NCI-H526 (cell line): Measurements from ENCODE around the gene TSPO2.

ENCODE experiments used
- DNase-seq, 2 experiments: peaks; one replicate each; lab custom pipeline; 2025; lab: John Stamatoyannopoulos, UW

The TSPO2 gene

DNA sequence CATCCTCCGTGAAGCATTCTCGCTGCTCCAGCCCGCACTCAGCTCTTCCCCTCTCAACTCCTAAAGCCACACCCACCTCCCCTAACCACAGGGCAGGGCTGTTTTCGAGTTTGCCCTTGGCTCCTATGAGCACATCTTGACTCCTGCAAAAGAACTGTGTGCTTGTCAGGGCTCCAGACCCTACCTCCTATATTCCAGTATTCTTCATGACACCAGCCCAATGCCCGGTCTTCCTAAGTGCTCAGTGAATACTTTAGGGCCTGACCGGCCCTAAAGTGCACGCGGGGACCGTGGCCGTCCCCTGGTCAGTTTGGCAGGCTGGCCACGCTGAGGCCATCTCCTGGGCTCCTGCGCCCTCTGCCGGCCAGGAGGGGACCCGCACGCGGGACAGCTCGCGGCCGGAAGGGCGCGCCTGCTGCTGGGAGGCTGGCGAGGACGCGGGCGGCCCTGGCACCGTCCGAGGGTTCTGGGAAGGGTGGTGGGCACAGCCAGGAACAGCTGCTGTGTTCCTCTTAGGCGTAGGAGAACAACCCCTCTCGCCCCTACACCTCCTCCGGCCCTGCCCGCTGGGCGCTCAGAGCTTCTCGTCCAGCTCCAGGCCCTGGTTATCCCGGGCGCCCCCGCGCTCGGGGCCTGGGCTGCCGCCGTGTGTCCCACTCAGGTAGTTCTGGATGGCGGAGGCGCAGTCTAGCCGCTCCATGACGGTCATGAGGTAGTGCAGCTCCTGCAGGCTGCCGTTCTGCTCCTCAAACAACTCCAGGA lies 14.3 kb upstream of the TSPO2 start:
- DNase-seq = peak; percentile 74 to 88

DNA sequence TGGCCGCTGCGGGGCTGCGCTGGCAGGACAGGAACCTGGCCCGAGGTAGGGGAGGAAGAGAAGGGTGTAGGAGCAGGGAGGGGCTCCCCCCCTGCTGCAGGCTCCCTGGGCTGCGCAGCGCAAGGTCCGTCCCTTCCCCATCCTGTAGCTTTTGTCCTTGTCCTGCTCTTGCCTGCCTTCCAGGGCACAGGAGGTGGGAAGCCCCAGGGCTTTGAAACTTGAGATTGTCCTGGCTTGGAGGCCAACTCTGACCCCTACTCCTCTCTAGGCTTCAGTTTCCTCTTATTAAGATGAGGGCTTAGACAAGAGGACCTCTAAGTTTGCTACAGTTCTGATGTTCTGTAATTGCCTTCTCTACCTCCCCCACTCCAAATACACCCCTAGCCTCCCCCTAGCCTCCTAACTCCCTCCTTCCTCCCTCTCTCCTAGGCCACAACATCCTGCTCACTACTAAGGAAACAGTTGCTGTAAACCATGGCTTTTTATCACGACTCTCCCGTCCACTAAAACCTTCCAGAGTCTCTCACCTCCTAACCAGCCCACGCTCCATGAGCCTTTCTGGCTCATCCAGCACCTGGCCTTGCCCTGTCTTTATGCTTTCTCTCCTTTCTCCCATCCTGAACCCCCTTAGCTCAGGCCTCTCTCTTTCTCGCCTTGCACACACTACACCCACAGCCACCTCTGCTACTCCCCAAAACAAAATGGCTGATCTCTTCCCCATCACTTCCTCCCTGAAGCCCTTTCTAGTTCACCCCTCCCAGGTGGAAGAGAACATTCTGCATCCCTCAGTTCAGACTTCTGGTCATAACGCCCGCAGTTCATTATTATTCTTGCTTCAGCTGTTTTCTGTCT lies 13.5 kb upstream of the TSPO2 start:
- DNase-seq = peak in 1 of 2 experiments; percentile 62

DNA sequence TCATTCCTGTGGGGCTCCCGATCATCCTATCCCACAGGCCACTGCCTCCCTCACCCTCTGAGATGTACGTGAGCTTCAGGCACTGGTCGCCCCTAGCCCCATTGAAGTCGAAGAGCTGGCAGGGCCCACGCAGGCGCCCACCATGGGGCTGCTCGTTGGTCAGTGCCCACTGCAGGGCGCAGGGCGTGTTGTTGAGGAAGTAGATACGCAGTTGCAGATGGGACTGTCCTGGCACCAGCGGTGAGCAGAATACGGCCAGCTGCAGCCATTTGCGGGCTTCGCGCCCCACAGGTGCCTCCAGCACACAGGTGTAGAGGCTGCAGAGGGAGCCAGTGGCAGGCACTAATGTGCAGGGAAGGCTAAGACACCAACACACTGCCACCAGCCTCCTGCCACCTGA lies 9.4 kb upstream of the TSPO2 start:
- DNase-seq = no peak

DNA sequence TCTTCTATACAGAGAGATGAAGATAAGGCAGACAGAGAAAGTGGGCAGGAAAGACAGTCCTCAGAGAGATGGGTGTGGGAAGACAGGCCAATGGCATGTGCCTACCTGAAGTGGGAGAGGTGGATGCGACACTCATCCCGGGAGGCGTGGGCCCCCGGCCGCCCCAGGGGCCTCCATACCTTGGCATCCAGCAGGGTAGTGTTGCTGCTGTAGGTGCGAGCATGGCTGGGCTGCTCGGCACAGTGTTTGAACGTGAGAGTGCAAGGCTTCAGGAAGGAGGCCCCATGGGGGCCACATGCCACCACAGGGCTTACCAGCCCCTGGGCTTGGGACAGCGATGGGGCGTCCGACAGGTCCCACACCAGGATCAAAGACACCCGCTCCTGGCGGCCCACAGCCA lies 8.5 kb upstream of the TSPO2 start:
- DNase-seq = no peak

DNA sequence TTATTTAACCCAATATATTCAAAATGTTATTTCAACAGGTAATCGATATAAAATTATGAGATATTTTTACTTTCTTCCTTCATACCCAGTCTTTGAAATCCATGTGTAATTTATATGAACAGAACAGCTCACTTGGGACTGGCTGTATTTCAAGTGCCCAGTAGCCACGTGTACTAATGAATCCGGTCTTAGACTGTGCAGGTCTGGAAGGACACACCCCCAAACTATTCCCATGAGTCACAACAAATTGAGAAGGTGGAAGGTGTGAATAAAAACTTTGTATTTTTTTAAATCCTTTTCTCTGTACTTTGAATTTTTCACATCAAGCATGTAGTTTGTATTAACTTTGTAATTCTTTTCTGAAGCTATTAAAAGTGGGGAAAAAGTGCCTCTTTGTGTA lies 6.1 kb upstream of the TSPO2 start:
- DNase-seq = no peak

DNA sequence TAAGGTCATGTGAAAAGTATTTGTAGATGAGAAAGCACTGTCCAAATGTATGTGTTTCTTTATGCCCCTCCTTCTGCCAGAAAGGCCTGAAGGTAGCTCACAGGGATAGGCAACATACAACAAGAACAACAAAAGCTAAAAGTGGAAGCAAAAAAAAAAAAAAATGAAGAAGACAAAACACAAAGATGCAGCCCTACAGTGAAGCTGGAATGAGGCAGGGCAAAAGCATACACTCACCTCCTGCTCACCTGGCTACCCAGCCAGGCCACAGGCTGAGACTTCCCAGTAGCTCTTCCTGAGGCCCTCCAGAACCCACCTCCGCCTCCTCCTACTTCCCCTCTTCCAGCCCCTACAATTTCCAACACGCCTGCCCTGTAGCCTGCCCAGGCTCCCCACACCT lies 5.7 kb upstream of the TSPO2 start:
- DNase-seq = no peak

DNA sequence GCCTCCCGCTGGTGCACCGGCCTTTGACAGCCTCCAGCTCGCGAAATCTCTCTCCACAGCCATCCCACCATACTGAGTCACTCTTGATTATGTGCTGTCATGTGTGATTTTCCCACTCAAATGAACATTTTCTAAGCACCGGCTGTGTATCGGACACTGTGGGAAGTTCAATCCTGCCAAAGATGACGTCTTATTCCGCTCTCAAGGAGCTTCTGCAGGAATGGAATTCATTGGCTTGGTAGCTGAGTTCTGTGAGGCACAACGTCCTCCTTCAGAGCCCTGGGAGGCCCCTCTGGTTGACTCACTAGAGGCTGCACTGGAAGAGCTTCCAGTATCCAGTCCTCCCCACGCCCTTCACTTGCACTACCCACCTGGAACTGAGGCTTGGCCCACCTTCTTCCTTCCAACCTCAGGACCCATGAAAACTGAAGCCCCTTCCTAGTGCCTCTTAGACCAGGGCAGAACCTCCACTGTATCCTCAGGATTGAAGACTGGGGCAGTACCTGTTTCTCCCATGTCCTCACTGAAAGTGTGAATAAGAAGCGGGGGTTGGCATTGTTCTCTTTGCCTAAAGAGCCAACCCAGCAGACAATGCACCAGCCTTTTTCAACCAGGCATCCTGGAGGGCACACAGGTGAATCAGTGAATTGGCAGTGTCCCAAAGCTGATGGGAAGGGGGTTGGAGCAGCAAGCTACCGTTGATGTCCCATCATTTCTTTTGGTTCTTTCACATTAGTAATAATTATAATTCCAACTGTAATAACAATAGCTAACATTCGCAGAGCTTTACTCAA lies 5.0 kb upstream of the TSPO2 start:
- no peak for DNase-seq

DNA sequence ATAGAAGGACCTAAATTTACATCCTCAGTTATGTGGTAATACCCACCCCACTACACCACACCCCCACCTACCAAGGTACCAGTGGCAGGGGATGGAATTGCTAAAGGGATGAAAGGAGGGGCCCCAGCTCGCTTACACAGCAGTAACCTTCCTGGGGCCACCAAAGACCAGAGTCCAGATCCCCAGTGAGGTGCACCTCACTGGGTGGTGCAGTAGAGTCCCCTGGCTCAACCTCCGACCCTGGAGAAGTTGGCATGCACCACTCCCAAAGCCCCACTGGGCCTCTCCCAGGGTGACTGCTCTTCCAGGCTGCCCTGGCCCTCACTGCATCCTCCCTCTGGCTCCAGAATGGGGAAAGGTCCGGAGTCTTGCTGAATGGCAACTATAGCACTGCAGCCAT lies 4.1 kb upstream of the TSPO2 start:
- DNase-seq = no peak

DNA sequence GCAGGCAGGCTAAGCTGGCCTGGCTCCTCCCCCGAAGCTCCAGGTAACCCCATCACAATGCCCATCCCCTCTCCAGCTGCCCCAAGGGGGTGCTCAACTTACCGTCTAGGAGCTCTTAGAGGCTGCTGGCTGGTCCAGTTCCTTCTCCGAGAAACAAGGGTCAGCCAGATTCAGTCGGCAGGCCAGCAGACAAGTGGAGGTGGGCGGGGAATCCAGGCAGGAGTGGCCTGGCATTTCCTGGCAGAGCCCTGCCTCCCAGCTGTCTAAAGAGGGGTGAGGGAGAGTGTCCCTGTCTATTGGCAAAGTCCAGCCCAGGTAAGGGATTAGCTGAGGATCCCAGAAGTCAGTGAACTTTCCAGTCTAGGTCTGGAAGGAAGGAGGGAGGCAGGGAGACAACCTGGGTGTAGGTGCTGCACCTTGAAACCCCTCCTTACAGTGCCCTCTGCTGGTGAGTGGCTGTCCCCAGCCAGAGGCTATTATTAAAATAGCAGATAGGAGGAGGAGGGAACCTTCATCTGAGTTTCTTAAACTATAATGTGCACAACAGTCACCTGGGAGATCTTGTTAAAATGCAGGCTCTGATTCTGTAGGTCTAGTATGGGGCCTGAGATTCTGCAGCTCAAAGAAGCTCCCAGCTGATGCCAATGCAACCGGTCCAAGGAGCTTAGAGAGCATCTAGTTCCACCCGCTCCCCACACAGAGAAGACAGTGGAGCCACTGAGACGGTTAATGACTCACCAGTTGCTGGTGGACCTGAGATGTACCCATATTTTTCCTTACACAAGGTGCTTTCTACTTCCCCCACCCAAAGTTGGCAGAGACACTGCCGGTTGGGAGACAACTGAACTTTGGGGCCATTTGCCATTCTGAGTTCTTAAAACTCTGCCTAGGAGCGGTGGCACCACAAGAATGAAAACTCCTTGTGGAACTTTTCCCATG lies 2.9 kb upstream of the TSPO2 start, which contains the start of gene UNC5CL:
Gene UNC5CL, minus strand, starts transcription at position 162 of the 939 bp plus-strand sequence. CDS start 4,147 bp downstream, outside the sequence.
- DNase-seq = peak in 1 of 2 experiments; percentile 76

DNA sequence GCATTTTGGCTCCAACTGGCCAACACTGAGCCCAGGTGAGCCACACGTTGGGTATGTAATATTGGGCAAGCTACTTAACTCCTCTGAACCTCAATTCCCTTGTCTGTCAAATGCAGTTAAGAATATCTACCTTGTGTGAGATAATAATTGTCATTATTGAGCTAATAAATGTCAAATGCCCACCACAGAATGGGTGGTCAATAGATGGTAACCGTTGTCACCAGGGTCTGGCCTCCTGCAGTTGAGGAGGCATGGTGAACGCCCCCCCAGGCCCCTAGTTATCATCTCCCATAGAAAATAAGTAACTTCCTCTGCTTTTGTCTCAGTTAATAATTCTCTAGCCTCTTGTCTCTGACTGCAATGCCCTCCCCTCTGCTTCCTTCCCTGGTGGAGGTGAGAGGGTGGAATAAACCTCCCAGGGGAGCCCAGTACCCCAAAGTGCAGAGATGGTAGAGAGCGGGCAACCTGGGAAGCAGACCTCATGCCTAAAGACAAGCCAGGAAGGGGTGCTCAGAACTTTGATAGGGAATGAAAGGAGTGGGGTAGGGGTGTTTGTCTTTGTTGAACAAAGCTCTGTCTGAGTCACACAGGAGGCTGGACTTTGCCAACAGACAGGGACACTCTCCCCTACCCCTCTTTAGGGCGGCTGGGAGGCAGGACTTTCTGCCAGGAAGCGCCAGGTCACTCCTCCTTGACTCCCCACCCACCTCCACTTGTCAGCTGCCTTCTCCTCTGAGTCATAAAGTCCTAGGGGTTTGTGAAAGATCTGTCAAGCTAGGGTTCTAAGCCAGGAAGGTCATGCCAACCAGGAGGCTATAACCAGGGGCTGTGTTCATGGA lies 1.9 kb upstream of the TSPO2 start:
- no peak for DNase-seq

DNA sequence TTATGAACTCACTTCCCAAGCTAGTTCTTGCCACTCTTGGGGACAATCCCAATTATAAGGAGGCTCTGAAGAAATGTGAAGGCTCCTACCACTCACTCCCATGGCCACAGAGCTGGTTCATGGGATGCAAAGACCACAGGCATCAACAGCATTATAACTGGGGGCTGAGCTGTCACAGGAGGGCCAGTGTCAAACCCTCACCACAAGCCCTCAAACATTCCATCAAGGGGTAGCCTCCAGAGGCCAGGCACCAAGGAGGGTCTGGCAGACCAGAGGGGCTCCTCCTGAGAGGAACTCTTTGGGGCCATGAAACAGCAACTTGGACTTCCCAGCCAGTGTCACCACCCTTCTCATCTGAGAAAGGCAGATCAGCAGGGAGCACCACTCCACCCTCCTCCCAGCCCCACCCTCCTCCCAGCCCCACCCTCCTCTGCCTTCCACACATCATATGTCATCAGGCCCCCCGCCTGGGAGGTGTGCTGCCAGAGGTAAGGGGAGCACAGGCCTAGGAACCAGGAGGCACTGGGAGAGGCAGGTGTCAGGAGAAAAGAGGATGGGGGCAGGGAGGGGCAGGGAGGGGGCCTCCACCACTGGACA lies 1.2 kb upstream of the TSPO2 start:
- DNase-seq = no peak

DNA sequence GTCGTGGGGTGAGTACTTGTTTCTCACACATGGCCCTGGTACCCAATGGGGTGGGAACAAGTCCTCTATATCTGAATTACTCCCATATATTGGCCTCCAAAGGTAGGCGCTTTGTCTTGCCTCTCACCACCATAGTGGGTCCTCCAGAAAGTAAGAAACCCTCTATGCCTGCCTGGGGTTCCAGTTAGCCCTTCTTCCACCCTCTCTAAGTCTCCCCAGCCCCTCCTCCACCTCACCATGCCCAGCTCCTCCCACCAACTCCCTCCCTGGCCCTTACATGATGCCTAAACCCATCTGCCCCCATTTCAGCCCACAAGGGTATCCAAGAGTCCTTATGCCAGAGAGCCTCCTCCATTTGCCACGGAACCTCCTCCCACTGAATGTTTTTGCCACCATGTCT lies 884 bp downstream of the TSPO2 start:
- no peak for DNase-seq

DNA sequence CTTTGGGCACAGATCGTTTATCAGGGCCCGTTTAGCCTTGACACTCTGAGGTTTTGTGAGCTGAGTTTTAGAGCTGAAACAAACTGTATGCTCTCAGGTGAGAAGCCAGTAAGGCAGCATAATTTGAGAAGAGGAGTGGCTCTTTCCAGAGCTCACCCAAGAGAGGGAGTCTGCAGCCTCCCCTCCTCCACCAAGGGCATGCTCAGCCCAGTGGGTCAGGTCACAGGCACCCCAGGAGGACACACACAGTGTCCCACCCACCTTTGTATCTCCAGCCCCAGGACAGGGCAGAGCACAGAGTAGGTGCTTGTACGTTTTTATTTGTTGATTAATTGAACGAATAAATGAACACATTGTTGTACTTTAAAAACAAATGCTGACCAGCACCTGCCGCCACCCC lies 3.4 kb downstream of the TSPO2 start:
- no peak for DNase-seq

DNA sequence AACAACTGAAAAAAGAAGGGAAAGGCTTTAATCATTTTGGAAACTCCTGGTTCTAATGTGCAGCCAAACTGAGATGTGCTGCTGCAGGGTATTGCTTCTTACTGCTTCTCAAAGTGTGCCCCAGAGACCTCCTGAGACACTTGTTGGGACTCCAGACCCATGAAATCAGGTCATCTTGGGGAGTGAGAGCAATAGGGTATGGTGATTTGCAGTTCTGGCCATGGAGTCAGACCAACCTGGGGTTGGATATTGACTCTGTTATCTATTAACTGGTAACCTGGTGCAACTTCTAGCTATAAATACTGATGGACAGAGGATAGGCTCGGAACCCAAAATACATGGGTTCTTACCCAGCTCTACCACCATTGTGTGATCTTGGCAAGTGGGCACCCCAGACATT lies 3.8 kb downstream of the TSPO2 start:
- DNase-seq = no peak

DNA sequence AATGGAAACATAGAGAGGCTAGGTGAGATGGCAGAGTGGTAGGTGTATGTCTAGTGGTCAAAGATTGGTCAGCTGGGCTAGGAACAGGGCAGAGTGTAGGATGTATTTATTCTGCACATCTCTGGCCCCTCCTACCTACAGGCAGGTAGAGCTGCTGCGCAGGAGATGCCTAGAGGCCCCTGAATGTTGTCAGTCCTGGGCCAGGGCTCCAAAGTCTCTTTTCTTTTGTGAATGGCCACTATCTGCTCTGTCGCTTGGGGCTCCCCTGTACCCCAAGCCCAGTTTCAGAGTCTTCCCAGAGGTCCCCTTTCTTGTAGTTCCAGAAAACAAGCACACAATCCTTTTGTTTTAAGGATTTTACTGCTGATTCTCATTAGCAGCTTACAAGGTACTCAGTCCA lies 5.0 kb downstream of the TSPO2 start:
- DNase-seq = no peak

DNA sequence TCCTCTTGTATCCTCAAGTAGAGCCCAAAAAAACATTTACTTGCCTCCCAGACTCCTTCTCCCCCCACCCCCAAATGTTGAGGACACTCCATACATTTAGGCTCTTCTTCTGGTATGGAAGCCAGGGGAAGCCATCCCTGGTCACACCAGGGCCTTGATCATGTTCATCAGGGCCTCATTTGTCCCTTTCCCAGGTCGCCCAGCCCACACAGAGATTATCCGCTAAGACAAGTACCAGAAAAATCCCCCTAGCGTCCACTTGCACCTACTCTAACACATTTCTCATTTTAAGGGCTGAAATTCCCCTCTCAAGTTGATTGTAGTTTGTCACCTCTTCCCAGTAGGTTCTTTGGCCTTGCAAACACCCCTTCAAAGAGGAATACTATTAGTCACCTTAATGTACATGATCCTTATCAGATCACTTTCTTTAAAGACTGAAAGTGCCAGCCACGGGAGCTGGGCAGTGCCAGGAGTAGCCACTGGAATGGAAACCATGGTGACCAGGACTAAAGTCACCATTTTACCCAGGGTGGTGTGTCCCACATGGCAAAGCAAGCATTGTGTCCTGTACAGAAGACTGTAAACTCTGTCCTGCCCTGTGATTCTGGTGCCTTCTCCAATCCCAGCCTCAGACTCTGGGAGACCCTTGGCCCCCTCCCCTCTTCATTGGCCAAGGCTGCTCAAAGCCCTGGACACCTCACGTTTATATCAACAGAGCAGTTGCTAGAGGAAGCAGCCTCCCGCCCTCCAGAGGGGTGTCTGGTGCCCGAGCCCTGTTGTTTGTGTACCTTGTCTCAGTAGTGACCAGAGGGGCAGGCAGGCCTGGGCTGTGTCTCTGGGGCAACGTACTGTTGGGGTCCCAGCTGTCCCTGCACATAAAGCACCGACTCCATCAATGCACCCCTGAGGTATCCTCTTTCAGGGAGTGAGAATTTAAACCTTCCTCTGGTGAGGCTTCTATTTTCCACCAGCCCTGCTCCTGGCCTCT lies 5.8 kb downstream of the TSPO2 start:
- DNase-seq = no peak

DNA sequence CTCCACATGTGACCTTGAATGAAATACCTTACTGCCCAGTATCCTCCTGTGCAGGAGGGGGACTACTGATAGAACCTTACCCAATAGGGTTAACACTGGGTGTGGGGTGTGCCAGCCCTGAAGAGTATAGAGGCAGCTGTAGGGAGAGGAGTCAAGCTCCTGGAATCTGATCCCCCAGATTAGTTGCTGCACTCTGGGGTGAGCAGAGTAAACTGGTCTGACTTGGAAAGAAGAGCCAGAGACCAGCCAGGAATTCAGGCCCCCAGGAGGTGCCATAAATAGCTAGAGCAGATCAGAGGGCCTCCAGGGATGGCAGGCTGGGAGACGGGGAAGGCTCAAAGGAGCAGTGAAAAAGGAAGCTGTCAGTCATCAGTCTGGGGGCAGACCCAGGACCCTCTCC lies 7.3 kb downstream of the TSPO2 start:
- DNase-seq = no peak

DNA sequence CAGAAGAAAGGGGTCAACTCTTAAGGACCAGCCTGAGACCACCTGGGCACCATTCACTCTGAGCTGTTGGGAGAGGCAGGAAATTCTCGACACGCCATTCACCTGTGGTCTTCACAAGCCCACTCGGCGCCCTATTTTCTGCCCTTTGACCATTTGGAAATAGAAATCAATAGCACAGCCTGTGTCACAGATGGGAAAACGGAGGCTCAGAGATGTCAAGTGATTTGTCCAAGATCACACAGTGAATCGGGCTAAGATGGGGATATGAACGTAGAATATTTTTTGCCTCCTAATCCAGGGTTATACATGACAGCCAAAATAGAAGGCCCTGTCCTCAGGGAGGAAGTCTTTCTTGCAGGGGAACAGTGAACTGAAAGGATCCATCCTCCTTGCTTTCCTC lies 7.7 kb downstream of the TSPO2 start:
- DNase-seq = no peak

DNA sequence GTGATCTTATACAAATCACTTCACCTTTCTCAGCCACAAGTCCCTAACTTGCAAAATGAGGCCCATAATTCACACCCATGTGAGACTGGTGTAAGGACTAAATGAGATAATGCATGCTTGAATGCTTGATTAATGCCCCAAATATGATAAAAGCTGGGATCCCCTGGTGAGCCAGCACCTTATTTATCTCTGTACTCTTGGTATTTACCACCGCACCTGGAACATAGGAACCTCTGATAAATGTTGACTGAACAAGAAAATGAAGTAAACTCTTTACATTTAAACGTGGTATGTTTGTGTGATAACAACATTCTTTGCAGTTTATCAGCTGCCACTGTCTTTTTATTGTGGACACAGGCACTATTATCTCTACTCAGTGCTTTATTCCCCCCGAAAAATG lies 8.3 kb downstream of the TSPO2 start:
- DNase-seq = no peak
